COR-L47 (cell line): Measurements from ENCODE around the gene PLEKHA4.
"Not testable (repeated sequence)": the region's sequence is repeated elsewhere in the genome, so short reads cannot be mapped to it uniquely, and the experiment has no call there.

Experiments
- DNase-seq: peaks from one replicate; lab custom pipeline; 2025; lab: John Stamatoyannopoulos, UW

Gene PLEKHA4

GRCh38 chr19:48797103-48797502 is 71.3 kb downstream of the PLEKHA4 start:
- no peak for DNase-seq

GRCh38 chr19:48796298-48797083 is 71.9 kb downstream of the PLEKHA4 start:
- DNase-seq, result no peak

DNA sequence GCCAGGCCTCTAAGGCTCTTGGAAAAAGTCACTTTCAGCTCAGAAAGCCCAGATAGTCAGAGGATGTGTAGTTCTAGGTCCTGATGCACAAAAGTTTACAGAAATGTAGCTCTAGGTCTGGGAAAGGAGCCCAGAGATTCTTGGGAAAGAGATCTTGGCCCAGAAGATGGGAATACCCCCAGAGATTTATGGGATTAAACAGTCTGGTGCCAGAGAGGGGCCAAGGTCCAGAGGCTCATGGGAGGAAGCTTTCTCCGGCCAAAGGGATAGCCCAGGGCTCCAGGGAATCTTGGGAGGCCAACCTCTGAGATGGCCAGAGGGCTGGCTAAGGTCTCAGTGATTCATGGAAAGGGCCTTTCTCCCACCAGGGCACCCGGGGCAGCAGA is 72.7 kb downstream of the PLEKHA4 start:
- DNase-seq, result no peak

GRCh38 chr19:48795055-48795684 is 73.2 kb downstream of the PLEKHA4 start:
- DNase-seq, result peak; percentile 90

- no peak for DNase-seq
Measured at GRCh38 chr19:48794291-48794690, 74.1 kb downstream of the PLEKHA4 start.

GRCh38 chr19:48793271-48793670 is 75.1 kb downstream of the PLEKHA4 start:
- DNase-seq, result no peak

- DNase-seq, result not testable (repeated sequence)
Measured at GRCh38 chr19:48787331-48787730, 81.1 kb downstream of the PLEKHA4 start.
